ENCODE measurements around the gene SF3B4. TPM values are rescaled to one million over a fixed set of nuclear protein-coding genes. Genes with fewer than 3 reads are reported as not detected.
A peak's percentile ranks its signal among the peaks of the same experiment; 100 is the strongest.
"Not testable (repeated sequence)": the region's sequence is repeated elsewhere in the genome, so short reads cannot be mapped to it uniquely, and the experiment has no call there.

Gene SF3B4
- total RNA-seq, 5 donors from 2014 or later (not counting 1 experiment from before 2014, with no cell fraction given): 45.3 to 54.6 (median 51.6) TPM

- no peaks in the 10 kb centered on the region for H3K36me3 ChIP-seq (ENCODE audit: control insufficient read depth in 2 of 2, extremely low read depth in 1 of 2, insufficient read depth in 1 of 2, low read length in 1 of 2)
- Mint-ChIP-seq H3K27me3 (no peaks in the 10 kb centered on the region), H3K36me3 (no peaks in the 10 kb centered on the region), H3K9me3 (no peaks in the 10 kb centered on the region), H3K4me1 (peaks cover 0 to 2% (median 2%) of the 10 kb centered on the region in 3 donors), H3K27ac (no peak overlapping the region), H3K4me3 (no peak overlapping the region)
- ChIA-PET POLR2A (interaction anchor here (0.5 to 4.1 kb wide), 18 partner anchors 13 to 1118 kb away, joined by 3 to 56 read pairs (median 7); partner anchors contain the start of genes GOLPH3L (in 2 of the 2), MINDY1 (in 1 of the 2), OTUD7B (in 1 of the 2) and SF3B4 (in 1 of the 2)), CTCF (interaction anchor here in 1 of 2 donors (0.6 to 2.5 kb wide), 5 partner anchors 11 to 507 kb away, joined by 3 to 21 read pairs (median 7); partner anchors contain the start of gene BOLA1)
- H3K9me3 ChIP-seq: no peaks in the 10 kb centered on the region
- H3K27me3 ChIP-seq (replicated peaks in 1 of 2; ENCODE audit: control insufficient read depth in 2 of 2, extremely low read depth in 1 of 2, insufficient read depth in 2 of 2, low read length in 1 of 2): no peaks in the 10 kb centered on the region
- DNase-seq (peak in 32 of 35 experiments; percentile 43 to 74 (median 61)), ATAC-seq (replicated peaks in 1 of 4) (peak in 3 of 4 experiments; percentile 6 to 12 (median 10))
- H3K4me3 ChIP-seq (ENCODE audit: control insufficient read depth in 1 of 2, extremely low read depth in 1 of 2, low read length in 1 of 2): peak overlapping the region; percentile 78 to 81
- H3K4me1 ChIP-seq (ENCODE audit: control insufficient read depth in 1 of 2, extremely low read depth in 1 of 2, insufficient read depth in 2 of 2, low read length in 2 of 2): peaks cover 15 to 35% of the 10 kb centered on the region in 2 experiments
- 8% methylated on average over 28 of the region's 28 CpGs for WGBS (ENCODE audit: insufficient coverage)
- peak overlapping the region; percentile 97 for H3K27ac ChIP-seq (ENCODE audit: low read length)
These were observed 39.2 kb downstream of the SF3B4 start for GRCh38 chr1:149888247-149888998.

GRCh38 chr1:149887456-149888246 lies 40.0 kb downstream of the SF3B4 start:
- Mint-ChIP-seq H3K27me3 (no peaks in the 10 kb centered on the region), H3K27ac (no peak overlapping the region)
- 0% methylated on average over 43 of the region's 46 CpGs for WGBS (ENCODE audit: insufficient coverage)

GRCh38 chr1:149887196-149887455 lies 40.5 kb downstream of the SF3B4 start:
- Histone ChIP-seq H3K27ac (ENCODE audit: low read length) (peak overlapping the region; percentile 97), H3K4me1 (ENCODE audit: control insufficient read depth in 1 of 2, extremely low read depth in 1 of 2, insufficient read depth in 2 of 2, low read length in 2 of 2) (peaks cover 16 to 35% of the 10 kb centered on the region in 2 experiments), H3K4me3 (ENCODE audit: control insufficient read depth in 1 of 2, extremely low read depth in 1 of 2, low read length in 1 of 2) (peak overlapping the region; percentile 72 to 78)
- 0% methylated on average over 2 of the region's 13 CpGs for WGBS (ENCODE audit: insufficient coverage)
- not testable (repeated sequence) for H3K36me3 Mint-ChIP-seq; H3K4me3 Mint-ChIP-seq; H3K36me3 ChIP-seq (ENCODE audit: control insufficient read depth in 2 of 2, extremely low read depth in 1 of 2, insufficient read depth in 1 of 2, low read length in 1 of 2); H3K27me3 ChIP-seq (replicated peaks in 1 of 2; ENCODE audit: control insufficient read depth in 2 of 2, extremely low read depth in 1 of 2, insufficient read depth in 2 of 2, low read length in 1 of 2); ATAC-seq (replicated peaks in 1 of 4); H3K9me3 ChIP-seq; H3K27ac Mint-ChIP-seq; H3K4me1 Mint-ChIP-seq; H3K27me3 Mint-ChIP-seq; H3K9me3 Mint-ChIP-seq
- ChIA-PET POLR2A (interaction anchor here (0.5 to 4.1 kb wide), 24 partner anchors 10 to 1166 kb away, joined by 3 to 56 read pairs (median 4); partner anchors contain the start of genes GOLPH3L (in 2 of the 2), SF3B4 (in 2 of the 2) and OTUD7B (in 1 of the 2)), CTCF (interaction anchor here in 1 of 2 donors (1.4 to 2.5 kb wide), 4 partner anchors 13 to 300 kb away, joined by 5 to 21 read pairs (median 9); partner anchors contain the start of gene BOLA1)
- DNase-seq: peak in 1 of 35 experiments; percentile 3

More at GRCh38 chr1:149887456-149888246, 40.0 kb downstream of the SF3B4 start:
- H3K36me3 ChIP-seq (ENCODE audit: control insufficient read depth in 2 of 2, extremely low read depth in 1 of 2, insufficient read depth in 1 of 2, low read length in 1 of 2): no peaks in the 10 kb centered on the region
- no peaks in the 10 kb centered on the region for H3K9me3 Mint-ChIP-seq
- peak; percentile 66 to 70 (median 69) for ATAC-seq (replicated peaks in 1 of 4)
- ChIA-PET CTCF (interaction anchor here in 1 of 2 donors (1.4 to 2.5 kb wide), 4 partner anchors 12 to 299 kb away, joined by 5 to 21 read pairs (median 9); partner anchors contain the start of gene BOLA1), POLR2A (interaction anchor here (0.5 to 4.1 kb wide), 27 partner anchors 14 to 1166 kb away, joined by 3 to 56 read pairs (median 4); partner anchors contain the start of genes GOLPH3L (in 2 of the 2), SF3B4 (in 2 of the 2), MINDY1 (in 1 of the 2) and OTUD7B (in 1 of the 2))
- peak overlapping the region; percentile 97 for H3K27ac ChIP-seq (ENCODE audit: low read length)
- DNase-seq: peak; percentile 51 to 95 (median 77)
- H3K27me3 ChIP-seq (replicated peaks in 1 of 2; ENCODE audit: control insufficient read depth in 2 of 2, extremely low read depth in 1 of 2, insufficient read depth in 2 of 2, low read length in 1 of 2): no peaks in the 10 kb centered on the region
- no peaks in the 10 kb centered on the region for H3K36me3 Mint-ChIP-seq
- no peak overlapping the region for H3K4me3 Mint-ChIP-seq
- H3K9me3 ChIP-seq: no peaks in the 10 kb centered on the region
- peaks cover under 1 to 2% (median 2%) of the 10 kb centered on the region in 3 donors for H3K4me1 Mint-ChIP-seq
- peak overlapping the region; percentile 78 to 81 for H3K4me3 ChIP-seq (ENCODE audit: control insufficient read depth in 1 of 2, extremely low read depth in 1 of 2, low read length in 1 of 2)
- peaks cover 15 to 35% of the 10 kb centered on the region in 2 experiments for H3K4me1 ChIP-seq (ENCODE audit: control insufficient read depth in 1 of 2, extremely low read depth in 1 of 2, insufficient read depth in 2 of 2, low read length in 2 of 2)

GRCh38 chr1:149886396-149887195 lies 41.0 kb downstream of the SF3B4 start:
- Histone ChIP-seq H3K27ac (ENCODE audit: low read length) (peak overlapping the region; percentile 97), H3K36me3 (ENCODE audit: control insufficient read depth in 2 of 2, extremely low read depth in 1 of 2, insufficient read depth in 1 of 2, low read length in 1 of 2) (no peaks in the 10 kb centered on the region), H3K9me3 (no peaks in the 10 kb centered on the region), H3K4me3 (ENCODE audit: control insufficient read depth in 1 of 2, extremely low read depth in 1 of 2, low read length in 1 of 2) (peak overlapping the region; percentile 78 to 94), H3K27me3 (replicated peaks in 1 of 2; ENCODE audit: control insufficient read depth in 2 of 2, extremely low read depth in 1 of 2, insufficient read depth in 2 of 2, low read length in 1 of 2) (no peaks in the 10 kb centered on the region), H3K4me1 (ENCODE audit: control insufficient read depth in 1 of 2, extremely low read depth in 1 of 2, insufficient read depth in 2 of 2, low read length in 2 of 2) (peaks cover 17 to 35% of the 10 kb centered on the region in 2 experiments)
- DNase-seq: peak; percentile 65 to 97 (median 86)
- H3K4me1 Mint-ChIP-seq: peaks cover 10 to 12% (median 11%) of the 10 kb centered on the region in 3 donors
- no peaks in the 10 kb centered on the region for H3K27me3 Mint-ChIP-seq
- ATAC-seq (replicated peaks in 1 of 4): peak; percentile 69 to 76 (median 74)
- H3K4me3 Mint-ChIP-seq: no peak overlapping the region
- ChIA-PET CTCF (interaction anchor here in 1 of 2 donors (1.0 to 2.5 kb wide), 3 partner anchors 42 to 300 kb away, joined by 4 to 21 read pairs (median 6); no protein-coding TSS in a partner anchor), POLR2A (interaction anchor here (0.6 to 4.1 kb wide), 22 partner anchors 9 to 810 kb away, joined by 3 to 56 read pairs (median 7); partner anchors contain the start of genes SF3B4 (in 2 of the 2), BOLA1 (in 1 of the 2), GOLPH3L (in 1 of the 2) and OTUD7B (in 1 of the 2))
- H3K27ac Mint-ChIP-seq: no peak overlapping the region
- 0% methylated on average over 53 of the region's 62 CpGs for WGBS (ENCODE audit: insufficient coverage)
- H3K36me3 Mint-ChIP-seq: no peaks in the 10 kb centered on the region
- H3K9me3 Mint-ChIP-seq: no peaks in the 10 kb centered on the region

- Histone ChIP-seq H3K27ac (ENCODE audit: low read length) (peak overlapping the region; percentile 97), H3K4me1 (ENCODE audit: control insufficient read depth in 1 of 2, extremely low read depth in 1 of 2, insufficient read depth in 2 of 2, low read length in 2 of 2) (peaks cover 17 to 37% of the 10 kb centered on the region in 2 experiments), H3K4me3 (ENCODE audit: control insufficient read depth in 1 of 2, extremely low read depth in 1 of 2, low read length in 1 of 2) (peak overlapping the region; percentile 78 to 94)
- H3K36me3 Mint-ChIP-seq; H3K27me3 ChIP-seq (replicated peaks in 1 of 2; ENCODE audit: control insufficient read depth in 2 of 2, extremely low read depth in 1 of 2, insufficient read depth in 2 of 2, low read length in 1 of 2); H3K9me3 ChIP-seq; H3K36me3 ChIP-seq (ENCODE audit: control insufficient read depth in 2 of 2, extremely low read depth in 1 of 2, insufficient read depth in 1 of 2, low read length in 1 of 2); H3K27ac Mint-ChIP-seq; H3K9me3 Mint-ChIP-seq; H3K4me3 Mint-ChIP-seq; H3K27me3 Mint-ChIP-seq: not testable (repeated sequence)
- POLR2A ChIA-PET: interaction anchor here (0.7 to 4.1 kb wide), 15 partner anchors 13 to 811 kb away, joined by 3 to 56 read pairs (median 11); partner anchors contain the start of genes BOLA1 (in 1 of the 2), GOLPH3L (in 1 of the 2), OTUD7B (in 1 of the 2) and SF3B4 (in 1 of the 2)
- 0% methylated on average over 1 of the region's 19 CpGs for WGBS (ENCODE audit: insufficient coverage)
- DNase-seq: peak in 1 of 35 experiments; percentile 2
- CTCF ChIA-PET: interaction anchor here in 1 of 2 donors (1.0 to 1.4 kb wide), 2 partner anchors 42 kb away, joined by 4 to 6 read pairs; no protein-coding TSS in a partner anchor
- peaks cover 11 to 13% (median 13%) of the 10 kb centered on the region in 3 donors for H3K4me1 Mint-ChIP-seq
- ATAC-seq (replicated peaks in 1 of 4): peak in 1 of 4 experiments; percentile 0
These were observed 41.5 kb downstream of the SF3B4 start for GRCh38 chr1:149886121-149886395.
